Stimulated activated CD4-positive, alpha-beta T cell treated with anti-CD3 and anti-CD28 coated beads, Interleukin-2, amount 100 ng/mL, for 4 hours (primary cell): ENCODE results near the gene HMX1.

Source experiments
- DNase-seq: peaks from one replicate; pipeline ENCODE4 v3.0.0-alpha.2; 2020; ENCODE audit warnings: low read depth

The HMX1 gene

DNA sequence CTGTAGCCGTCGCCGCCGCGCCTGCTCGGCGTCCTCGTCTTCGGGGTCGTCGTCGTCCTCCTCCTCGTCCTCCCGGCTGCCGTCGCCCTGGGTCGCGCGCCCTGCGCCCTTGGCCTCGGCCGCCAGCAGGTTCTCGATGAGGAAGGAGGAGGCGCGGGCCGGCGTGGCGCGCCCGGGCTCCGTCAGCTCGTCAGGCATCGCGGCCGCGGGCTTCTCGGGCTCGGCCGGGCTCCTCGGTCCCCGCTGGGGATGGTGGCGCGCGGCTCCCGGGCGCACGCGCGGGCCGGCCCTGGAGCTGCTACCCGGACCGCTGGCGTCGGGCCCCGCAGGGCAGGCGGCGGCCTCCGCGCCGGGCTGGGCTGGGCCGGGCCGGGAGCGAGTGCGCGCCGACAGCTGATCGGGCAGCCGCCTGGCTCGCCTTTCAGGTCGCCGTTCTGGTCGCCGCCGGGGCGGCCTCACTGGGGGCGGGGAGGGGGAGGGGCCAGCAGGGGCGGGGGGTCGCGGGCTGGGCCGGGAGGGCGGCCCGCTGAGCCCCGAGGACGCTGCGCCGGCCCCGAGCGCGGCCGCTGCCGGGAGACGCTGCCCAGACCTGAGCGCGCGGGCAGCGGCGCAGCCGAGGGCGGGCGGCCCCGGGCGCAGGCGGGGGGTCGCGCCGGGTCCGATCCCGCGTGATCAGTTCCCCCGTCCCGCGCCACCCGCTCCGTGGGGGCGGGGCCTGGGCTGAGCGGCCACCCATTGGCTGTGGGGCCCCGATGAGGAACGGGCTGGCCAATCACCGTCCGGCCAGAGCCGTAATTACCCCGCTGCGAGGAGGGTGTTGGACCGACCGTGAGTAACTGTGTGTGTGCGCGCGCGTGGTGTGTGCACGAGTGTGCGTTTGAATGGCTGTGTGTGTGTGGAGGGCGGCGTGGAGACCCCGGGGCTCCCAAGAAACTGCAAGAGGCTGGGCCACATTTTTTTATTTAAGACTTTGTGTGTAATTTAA is at the start of gene HMX1:
TSS of gene HMX1 (minus strand) at position 423 of the 985 bp plus-strand sequence. CDS start at position 198, 225 bp downstream.
- DNase-seq = no peak

DNA sequence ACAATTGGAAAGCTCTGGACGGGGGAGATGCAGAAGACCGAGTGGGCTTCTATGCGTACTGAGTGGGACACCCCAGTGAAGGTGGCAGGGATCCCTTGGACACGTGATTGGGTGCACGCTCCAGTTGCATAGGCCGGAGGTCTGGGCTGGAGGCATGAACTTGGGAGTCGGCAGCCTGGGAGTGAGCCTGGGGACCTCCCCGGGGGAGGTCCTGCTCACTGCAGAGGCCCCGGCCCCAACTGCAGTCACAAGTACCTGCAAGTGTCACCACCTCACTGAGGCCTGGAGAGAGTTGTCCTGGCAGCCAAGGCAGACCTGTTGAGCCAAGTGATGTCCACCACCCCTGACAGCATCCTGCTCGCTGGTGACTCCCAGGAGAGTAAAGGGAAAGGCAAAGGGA is 49.3 kb upstream of the HMX1 start:
- DNase-seq = no peak

DNA sequence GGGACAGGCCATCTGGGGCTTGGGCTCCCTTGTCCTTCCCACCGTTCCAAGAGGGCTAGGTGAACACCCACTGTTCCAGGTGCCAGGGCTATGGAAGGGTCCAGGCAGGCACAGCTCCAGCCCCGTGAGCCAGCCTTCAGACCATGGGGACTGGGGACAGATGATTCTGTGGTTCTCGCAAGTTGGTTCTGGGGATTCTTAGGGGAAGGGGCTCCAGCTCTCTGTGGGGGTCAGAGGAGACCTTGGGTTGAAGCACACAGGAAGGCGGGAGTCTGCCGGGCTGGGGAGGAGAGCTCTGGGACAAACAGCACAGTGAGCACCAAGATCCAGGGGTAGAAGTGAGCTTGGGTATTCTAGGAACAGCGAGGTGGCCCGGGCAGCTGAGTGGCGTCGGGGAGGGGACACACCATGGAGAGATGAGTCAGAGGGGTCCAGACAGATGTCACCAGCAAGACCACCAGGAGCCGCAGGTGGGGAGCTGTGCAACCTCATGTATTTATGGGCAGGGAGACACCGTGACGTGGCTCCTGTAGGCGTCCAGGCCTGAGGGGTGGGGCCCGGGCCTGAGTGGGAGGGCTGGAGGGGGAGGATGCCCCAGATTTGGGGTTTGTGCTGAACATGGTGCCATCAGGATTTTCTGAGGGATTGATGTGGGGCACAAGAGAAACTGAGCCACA is 48.8 kb upstream of the HMX1 start:
- no peak for DNase-seq

GRCh38 chr4:8919651-8920288 is 48.1 kb upstream of the HMX1 start:
- no peak for DNase-seq

DNA sequence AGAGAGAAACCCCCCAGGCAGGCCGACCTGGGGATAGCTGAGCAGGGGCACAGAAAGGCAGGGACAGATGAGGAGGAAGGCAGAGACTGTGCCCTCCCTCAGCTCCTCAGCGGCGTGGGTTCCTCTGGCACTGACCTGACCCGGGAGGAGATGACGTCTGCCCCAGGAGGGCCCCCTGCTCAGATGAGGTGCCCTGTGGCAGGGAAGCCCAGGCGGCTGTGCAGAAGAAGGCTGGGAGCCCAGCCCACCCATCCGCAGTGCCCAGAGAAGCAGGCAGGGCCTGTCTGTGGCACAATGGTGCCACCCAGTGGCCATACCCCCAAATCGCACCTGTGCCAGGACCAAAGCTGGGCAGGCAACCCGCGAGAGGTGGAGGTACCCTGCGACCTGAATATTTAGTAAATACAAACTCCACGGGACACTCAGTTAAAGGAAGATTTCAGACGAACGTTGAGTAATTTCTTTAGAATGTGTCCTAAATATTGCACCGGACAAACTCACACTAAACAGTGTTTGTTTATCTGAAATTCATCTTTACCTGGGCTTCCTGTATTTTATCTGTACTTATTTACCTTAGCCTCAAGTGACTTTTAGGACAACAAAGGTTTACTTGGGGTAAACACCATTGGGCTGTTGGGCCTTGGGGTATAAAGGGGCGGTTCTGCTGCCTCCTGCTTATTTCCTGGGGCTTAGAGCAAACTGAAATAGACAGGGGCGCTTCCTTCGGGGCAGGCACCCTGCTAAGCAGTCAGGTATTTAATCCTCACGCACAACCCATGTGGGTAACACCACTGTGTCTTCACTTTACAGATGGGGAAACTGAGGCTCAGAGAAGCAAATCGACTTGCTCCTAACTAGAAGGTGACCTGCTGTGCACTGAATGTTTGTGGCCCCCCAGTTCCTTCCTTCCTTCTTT is 46.5 kb upstream of the HMX1 start:
- peak; percentile 20 for DNase-seq

DNA sequence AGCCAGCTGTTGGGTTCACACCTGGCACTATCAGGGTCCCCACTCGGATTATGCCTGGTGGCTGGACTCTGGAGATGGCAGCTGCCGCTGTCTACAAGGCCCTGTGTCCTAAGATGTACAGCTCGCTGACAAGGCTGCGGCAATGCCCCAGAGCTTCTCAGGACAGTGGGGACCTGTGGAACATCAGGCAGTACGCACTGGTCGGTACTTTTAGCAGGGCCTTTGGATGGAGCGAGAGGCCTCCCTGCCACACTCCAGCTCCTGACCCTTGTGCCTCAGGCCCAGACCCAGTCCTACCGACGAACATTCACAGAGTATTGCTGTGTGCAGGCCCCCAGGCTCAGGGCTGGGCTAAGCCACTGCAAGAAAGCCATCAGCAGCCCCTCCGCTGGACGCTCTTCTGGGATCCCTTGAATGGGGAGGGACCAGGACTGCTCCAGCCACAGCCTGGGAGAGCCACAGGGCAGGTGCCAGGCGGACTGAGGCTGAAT is 45.7 kb upstream of the HMX1 start:
- no peak for DNase-seq

DNA sequence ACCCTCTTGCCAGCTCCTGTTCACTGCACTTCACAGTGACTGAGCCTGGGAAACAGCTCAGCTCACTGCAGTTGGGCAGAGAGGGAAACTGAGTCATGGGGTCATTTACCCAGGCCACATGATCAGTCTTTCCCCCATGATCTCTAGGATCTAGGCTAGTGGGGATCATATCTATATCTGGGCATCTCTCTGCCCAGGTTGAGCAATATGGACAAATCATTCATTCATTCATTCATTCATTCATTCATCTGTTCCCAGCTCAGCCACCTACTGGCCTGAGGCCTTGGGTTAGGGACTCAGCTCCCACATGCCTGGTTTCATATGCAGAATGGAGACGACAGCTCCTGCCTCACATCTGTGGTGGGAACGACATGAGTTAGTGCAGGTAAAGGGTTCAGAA is 45.3 kb upstream of the HMX1 start:
- no peak for DNase-seq

DNA sequence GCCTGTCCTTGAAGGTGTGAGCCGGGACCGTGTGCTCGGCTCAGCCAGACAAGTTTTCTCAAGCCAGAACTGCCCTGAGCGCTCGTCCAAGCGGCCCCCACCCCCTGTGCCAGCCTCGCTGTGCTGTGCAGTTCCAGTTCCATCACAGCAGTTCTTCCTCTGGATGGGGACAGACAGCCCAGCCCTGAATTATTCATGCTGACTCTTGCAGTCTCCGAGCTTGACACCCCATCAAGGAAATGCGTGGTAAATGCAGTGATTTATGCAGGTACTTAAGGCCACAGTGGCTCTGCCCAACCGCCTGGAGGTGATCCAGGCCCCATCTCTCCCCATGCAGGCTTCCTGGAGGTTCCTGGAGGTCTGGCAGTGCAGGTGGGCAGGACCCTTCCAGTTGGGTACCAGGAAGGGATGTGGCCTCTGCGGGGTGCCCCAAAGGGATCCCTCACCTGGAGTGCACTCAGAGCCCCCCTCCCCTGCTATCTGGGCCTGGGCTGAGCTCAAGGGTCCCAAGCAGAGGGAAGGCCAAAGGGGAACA is 44.8 kb upstream of the HMX1 start:
- DNase-seq = no peak

- no peak for DNase-seq
Measured at GRCh38 chr4:8915201-8916200, 43.9 kb upstream of the HMX1 start.

DNA sequence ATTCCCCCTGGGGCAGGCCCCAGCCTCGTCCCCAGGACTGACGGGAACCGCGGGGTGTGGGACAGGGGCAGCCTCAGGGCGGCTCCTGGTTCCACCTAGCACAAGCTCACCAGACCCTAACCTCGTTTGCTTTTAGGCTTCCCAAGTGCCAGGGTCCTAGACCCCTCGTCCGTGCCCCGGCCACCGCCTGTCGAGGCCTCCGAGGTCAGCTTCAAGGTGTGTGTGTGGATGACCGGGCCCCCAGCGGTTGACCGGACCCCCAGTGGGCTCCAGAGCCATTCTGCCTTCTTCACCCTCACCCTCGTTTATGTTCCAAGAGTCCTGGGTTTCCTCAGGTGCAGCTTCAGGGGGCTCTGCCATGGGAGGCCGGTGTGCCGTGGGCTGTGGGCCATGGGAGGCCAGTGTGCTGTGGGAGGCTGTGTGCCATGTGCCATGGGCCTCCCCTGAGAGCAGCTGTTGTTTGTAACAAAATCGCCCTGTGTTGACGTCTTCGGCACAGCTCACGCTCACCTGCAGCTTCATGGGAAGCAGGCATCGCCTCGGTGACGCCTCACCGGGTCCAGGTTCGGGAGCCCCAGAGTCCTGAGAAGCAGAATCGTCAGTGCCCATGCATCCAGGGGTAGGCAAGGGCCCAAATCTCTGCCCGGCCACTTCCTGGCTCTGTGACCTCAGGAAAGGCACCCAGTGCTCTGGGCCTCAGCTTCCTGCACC is 43.0 kb upstream of the HMX1 start:
- DNase-seq = no peak

DNA sequence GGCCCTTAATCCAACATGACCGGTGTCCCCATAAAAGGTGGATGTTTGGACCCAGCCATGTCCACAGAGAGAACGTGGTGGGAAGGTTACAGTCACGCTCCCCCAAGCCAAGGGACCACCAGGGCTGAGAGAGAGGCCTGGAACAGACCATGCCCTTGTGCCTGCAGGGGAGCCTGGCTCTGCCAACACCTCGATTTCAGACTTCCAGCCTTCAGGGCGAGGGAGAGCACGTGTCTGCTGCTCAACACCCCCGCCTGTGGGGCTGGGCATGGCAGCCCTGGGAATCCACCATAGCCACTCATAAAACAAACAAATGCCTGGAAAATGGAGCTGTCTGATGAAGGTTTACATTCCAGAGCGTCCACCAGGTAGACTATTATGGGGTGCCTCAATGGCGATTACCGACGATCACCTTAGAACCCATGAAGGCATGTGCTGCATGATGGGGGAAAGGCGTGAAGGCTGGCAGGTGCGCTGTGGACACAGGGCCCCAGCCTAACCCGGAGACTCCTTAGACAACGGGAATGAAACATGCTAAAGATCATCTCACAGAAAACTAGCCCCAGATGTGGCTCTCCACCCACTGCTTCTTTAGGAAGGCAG is 42.3 kb upstream of the HMX1 start:
- DNase-seq = no peak

- DNase-seq = no peak
Measured at GRCh38 chr4:8913121-8913857, 41.6 kb upstream of the HMX1 start.

DNA sequence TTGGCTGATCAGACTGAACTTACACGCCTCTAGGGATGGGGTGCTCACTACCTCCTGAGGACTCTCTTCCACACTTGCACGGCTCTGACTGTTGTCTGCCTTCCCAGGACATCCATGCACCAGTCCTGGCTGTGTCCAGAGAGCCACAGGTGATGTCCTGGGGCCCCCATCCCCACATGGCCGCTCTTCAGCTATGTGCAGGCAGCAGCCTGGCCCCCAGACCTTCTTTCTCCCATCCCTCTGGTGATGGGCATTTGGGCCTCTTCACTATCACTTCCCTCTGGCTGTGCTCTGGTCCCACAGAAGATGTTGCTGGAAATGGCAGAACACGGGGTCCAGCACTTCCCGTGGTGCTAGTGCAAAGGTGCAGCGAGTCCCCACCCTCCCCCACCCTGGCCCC is 40.9 kb upstream of the HMX1 start:
- DNase-seq = no peak

GRCh38 chr4:8912089-8912455 is 40.4 kb upstream of the HMX1 start:
- no peak for DNase-seq

DNA sequence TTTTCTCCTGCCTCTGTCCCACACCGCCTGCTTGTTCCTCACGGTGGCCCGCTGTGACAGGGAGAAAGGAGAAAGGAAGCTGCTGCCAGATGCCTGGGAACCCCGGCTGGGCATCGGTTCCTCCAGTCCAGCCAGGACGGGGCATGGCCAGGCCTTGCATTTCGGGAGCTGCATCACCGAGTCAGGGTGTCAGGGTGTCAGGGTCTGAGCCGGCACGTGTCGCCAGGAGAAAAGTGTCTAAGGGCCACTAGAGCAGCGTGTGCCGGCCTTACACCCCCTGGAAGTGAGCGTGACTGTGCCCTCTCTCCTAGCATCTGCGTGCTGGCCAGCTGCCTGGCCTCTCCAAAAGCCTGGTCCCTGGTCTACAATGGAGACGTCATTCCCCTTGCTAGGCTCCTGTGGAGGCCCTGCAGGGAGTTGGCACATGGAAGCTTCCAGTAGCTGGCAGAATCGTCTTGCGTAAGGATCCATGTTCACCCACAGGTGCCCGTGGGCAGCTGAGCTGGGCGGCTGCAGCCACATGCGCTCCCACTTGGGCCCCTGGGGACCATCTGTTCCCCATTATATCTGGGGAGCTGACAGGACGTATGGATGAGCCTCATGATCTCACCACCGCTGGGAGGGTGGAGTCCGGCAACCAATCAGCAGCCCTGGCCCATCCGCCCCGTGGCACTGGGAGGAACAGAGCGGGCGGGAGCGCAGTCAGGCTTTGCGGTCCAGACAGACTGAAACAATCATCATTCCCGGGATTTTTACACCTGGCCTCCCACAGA is 39.9 kb upstream of the HMX1 start:
- DNase-seq = no peak

- DNase-seq = no peak
Measured at GRCh38 chr4:8910822-8911315, 39.2 kb upstream of the HMX1 start.

DNA sequence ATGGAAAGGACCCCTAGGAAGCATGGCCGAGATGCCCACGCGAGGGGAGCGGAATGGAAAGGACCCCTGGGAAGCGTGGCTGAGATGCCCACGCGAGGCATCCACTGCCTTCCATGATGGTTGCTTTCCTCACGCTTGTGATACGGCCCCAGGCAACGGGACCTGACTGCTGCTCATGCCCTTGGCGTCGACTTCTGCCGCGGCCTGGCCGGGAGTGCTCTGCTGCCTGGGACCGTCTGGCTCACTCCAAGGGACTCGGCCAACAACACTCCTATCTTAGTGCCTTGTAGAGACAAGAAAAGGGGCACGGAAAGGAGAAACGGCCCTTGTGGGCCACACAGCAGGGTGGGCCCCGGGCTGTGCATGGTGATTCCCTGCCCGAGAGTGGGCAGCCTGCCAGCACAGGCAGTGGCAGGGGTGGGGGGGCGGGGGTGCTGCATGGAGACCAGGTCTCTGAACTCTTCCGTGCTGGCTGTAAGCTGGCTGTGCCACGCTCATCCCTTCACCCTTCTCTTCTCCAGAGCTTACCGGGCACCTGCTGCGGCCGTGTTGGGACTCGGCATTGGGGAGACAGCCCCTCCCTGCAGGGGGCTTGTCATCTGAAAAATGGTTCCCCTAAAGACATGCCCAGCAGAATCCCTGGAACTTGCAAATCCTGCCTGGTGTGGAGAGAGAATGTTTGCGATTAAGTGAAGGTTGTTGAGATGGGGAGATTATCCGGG is 38.6 kb upstream of the HMX1 start:
- no peak for DNase-seq
